Dedifferentiated amniotic fluid mesenchymal stem cell (primary cell): Measurements from ENCODE around the gene KCNK1.

ENCODE experiments used
- DNase-seq: peaks from one replicate; pipeline ENCODE4 v3.0.0-alpha.2; 2016; ENCODE audit errors: extremely low spot score

KCNK1 gene

DNA sequence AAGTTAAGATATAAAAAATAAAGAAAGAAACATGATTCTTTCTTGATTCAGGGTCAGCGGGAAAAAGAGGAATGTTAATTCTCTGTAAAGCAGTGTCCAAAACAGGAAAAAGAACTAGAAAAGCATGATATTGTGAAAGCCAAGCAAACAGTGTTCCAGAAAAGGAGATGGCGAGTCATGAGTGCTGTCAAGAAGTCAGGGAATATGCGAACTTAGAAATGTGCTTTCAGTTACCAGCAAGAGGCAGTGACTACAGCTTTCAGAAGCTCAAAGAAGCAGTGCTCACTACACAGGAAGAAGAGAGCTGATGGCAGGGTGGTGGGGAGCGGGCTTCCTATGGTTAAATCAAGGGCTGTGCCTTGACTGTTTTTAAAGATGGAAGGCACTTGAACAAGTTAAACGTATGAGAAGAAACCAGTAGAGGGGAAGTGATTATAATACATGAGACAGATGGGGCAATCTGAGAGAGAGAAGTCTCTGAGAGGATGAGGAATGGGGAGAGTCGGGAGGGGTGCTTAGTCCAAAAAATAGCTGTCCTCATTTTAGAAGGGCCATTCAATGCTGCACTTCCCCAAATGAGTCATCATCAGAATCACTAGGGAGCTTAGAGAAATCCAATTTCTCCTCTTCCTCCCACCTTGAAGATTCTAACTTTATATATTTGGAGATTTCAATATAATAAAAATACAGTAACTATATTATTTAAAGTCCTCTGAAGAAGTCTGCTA is 90.4 kb downstream of the KCNK1 start:
- peak; percentile 25 for DNase-seq

- DNase-seq: no peak
Measured at GRCh38 chr1:233704898-233705723, 91.2 kb downstream of the KCNK1 start.

DNA sequence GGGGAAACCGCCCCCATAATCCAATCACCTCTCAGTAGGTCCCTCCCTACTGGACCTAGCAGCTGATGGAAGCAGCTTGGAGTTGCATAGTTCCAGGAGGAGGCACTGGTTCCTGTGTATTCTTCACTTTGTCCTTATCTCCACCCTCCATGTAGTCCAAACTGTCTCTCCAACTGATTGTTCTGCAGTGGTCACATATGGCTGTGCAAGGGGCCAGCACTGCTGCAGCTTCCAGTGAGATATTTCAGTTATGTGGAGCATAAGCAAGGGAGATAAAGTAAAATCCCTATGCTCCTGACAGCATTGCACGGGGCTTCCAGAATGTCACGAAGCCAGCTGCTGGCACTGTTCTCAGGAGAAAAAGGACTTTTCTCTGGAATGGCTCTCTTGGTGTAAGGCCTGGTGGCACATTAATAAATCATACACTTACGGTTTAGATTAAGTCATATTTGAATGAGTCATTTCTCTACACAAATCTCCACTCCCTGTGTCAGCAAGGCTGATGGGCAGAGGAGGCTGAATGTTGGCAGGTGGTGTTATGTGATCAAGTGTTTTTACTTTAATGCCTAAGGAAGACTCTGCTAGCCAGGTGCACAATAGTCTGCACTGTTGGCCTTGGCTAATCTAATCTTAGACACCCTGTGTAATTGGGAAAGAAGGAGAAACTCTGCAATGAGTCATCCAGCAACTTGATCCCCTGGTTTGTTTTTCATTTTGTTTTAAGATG is 93.4 kb downstream of the KCNK1 start:
- DNase-seq: no peak

GRCh38 chr1:233707880-233708815 is 94.2 kb downstream of the KCNK1 start:
- DNase-seq: no peak

DNA sequence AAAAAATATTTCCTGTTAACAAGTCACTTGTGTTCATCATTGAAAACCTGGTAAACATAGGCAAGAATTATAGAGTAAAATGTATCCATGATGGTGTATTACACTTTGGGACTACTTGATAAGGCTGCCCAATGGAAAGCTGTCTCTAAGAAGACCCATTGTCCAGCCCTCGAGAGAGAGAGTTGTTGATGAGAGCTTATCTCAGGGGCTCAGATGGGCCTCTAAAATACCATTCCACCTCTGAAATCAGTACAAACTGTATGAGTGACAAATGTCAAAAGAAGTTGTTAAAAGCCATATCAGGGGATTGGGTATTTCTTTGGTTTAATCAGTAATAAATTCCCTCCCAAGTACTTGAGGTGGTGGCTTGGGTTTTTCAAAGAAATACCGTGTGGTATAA is 96.1 kb downstream of the KCNK1 start:
- DNase-seq: no peak

DNA sequence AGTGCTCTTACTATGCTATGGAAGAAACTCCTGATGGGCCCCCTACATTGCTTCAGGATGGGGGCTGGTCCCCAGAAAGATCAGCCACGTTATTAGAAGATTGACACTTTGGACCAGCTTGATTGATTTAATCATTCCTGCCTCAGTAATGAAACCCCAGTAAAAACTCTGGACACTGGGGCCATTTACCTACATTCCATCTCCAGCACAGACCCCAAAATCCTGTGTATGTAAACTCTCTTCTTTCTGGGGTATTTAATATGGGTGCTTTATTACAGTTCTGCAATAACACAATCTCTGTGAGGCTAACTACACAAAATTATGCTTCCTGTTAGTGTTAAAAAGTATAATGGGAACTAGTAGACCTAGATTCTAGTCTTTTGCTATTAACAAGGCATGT is 96.6 kb downstream of the KCNK1 start:
- no peak for DNase-seq

DNA sequence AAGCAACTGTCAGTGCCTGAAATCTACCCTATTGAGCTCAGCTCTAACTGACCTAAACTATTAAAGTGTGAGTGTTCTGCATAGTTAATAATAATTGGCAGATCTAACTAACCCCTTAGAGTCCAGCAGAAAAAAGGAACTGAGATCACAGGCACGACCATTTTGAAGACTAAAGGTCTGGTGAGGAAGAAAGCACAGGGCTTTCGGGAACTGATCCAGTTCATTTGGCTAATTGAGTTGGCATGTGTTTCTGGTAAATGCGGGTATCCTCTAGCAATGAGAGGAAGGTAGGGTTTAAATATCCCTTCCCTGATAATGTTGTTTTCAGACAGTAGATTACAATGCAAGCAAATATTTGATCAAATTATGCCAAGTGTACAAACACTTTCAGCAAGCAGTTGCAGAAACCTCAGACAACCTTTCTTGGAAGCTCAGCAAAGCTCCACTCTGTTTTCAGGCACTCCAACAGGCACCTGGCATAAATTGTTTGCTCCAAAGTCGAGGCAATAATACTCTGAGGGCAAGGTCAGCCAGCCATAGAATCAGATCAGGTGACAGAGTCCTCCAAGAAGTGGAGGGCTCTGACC is 100.8 kb downstream of the KCNK1 start:
- no peak for DNase-seq

- no peak for DNase-seq
Measured at GRCh38 chr1:233718057-233718456, 104.2 kb downstream of the KCNK1 start.

DNA sequence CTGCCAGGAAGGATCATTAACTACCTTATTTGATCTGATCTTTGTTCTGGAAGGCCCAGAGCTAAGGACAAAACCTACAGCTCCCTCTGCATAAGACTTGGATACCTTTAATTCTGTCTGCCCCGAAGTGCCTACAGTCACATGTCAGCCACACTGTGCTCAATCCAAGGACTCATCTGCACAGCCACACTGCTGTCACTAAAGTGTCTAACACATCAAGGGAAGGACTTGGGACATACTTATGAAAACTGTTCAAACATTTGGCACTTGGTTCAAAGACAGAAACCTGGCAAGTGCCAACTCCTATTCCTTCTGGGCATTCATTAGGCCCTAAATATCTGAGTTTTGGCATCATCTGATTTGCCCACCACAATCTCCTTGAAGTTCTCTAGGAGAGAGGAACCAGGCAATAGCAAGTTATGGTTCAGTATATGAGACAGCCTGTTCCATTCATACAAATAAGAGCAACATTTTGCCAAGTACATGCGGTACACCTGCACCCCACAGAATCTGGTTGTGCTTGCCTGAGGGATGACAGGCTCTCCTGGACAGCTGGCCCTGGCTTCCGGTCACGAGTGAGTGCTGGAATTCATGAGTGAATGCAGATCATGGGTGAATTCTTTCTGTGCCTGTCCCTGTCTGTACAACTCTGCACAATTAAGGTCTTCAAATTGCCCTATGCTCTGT is 105.9 kb downstream of the KCNK1 start:
- DNase-seq: no peak

DNA sequence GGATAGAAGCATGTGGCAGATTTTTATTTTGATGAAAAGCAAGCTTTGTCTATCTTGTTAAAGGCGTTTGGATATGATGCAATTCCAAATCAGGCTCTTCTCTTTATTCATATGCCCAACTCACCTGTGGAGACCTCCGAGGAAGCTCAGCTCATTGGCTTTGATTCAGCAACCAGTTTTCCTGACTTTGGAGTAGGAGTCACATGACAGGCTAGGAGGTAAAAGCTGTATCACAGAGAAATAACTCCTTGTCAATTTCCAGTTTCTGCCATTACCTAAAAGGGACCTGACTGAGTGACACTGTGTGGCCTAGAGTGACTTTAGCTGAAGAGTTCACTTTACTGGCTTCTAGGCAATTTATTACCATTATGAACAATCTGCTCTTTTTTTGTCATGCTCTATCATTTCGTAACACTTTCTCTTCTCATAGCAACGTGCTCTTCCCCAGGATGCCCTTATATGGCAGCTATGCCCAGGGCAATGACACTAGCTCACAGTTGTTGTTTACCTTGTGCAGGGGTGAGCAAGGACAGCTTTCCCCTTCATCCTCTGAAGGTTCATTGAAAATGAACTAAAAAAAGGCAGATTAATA is 107.2 kb downstream of the KCNK1 start:
- DNase-seq: no peak
